Measurements from ENCODE around the gene OSBPL8.

The OSBPL8 gene

DNA sequence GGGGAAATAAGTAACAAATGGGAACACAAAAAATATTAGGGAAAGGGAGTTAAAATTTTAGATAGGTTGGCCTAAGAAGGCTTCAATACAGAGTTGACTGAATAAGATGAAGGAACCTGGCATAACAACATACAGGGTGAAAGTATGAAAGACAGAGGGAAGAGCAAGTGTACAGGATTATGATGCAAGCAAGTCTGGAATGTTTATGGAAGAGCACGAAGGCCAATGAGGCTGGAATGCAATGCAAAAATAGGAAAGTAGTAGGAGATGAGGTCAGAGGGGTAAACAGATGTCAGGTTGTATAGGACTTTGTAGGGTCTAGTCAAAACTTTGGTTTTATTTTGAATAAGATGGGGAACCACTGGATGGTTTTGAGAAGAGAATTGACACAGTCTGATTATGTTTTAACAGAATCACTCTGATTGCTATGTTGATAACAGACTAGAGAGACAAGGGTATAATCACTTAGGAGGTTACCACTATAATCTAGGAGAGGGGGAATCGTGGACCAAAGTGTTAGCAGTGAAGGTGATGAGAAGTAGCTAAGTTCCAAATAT lies 96.8 kb downstream of the OSBPL8 start:
- DNase-seq: no peak

DNA sequence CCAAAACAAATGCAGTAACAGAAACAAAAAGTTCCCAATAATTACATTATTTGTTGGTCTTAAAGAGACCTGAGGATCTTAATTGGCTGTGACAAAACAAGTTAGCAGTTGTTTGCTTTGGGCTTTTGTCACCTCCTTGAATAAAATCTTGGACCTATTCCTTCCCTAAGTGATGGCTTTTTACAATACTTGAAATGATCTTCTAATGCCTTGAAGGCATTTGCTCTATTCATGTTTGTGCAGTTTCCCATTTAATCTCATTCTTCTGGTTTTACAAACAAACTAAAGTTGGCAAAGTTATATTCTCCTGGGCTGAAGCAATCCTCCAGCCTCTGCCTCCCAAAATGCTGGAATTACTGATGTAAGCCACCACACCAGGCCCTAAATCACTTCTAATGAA lies 98.8 kb downstream of the OSBPL8 start:
- no peak for DNase-seq

DNA sequence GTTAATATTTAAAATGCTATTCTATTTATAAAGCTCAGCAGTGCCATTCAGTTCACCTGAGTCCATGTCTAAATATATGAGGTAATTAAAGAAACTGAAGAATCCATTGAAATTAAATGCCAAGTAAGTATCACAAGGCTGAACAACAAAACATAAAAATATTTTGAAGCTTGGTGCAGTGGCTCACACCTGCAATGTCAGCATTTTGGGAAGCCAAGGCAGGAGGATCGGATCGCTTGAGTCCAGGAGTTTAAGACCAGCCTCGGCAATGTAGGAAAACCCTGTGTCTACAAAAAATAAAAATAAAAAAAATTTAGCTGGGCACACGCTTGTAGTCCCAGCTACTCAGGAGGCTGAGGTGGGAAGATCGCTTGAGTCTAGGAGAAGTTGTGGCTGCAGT lies 101.8 kb downstream of the OSBPL8 start:
- DNase-seq: no peak

DNA sequence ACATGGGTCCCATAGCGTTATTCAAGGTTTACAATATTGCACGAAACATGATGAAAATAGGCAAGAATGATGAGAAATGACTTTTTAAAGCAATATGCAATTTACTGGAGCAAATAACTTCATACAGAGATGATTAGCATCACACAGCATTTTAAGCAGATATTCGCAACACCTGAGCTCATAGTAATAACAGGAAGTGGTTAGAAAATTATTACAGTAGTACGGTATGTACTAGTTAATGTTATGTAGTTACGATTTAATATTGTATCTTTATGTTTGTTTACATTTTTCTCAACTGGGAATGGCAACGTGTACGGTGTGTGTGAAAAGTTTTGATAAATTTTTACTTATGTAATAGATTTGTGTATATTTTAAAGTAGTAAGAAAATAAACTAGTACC lies 102.6 kb downstream of the OSBPL8 start:
- no peak for DNase-seq

DNA sequence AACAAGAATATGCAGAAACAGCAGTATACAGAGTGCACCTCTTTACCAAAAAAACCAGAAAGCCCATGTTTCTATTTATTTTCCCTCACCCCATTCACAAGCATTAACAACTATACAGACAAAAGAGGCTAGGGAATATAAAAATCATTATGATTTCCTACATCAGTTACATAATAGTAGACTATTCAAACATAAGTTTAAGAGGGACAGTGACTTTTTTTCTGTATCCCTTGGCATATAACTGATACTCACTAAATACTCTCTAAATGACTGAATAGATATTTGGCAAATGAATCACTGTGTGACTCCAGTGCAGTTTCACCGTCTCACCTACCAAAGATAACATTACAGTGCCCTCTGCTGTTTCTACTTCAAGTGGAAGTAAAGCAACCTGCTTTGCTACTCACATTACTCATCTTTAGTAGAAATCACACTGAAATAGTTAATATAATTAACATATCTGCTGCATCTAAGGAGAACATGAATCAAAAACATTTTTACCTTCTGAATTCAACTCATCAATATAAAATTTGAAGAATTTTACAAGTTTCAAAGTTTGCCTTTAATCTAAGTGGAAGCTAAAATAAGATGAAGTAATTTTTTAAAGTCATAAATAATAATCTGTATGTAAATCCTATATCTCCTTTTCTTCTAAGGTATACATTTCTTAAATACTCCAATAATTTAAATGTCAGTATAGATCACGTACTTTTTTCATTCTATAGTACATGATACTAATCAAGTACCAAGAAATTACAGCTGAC lies 103.8 kb downstream of the OSBPL8 start:
- peak in 1 of 2 donors; percentile 26 for DNase-seq

DNA sequence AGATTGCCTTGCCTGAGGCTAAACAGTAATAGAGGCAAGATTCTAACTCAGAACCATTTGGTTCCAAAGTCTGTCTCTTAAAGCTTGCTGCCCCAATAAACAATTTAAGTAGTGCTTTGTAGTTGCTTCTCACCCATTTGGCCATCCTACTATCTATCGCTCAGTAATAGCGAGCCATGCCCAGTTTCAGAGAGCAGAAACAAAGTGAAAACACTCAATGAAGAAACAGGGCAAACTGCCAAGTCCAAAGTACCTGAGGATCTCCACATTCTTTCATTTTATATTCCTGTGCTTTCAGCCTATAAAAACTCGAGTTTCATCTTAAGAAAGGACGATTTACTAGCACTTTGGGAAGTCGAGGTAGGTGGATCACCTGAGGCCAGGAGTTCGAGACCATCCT lies 108.0 kb downstream of the OSBPL8 start:
- no peak for DNase-seq

DNA sequence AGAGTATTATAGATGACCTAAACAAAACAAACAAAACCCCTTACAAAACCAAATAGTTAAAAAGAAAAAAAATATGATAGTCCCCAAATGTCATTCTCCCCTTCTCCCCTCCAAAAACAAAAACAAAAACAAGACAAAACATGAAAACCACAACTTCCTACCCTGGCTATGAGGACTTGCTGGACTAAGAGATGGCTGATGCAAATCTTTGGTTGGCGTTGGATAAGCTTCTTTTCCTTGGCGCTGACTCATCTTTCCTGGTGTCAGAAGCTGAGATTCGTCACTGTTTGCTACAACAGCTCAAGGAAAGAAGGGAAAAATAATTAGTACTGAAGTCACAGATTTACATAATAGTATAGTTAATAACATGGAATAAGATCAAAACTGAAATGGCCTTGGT lies 108.9 kb downstream of the OSBPL8 start:
- no peak for DNase-seq

DNA sequence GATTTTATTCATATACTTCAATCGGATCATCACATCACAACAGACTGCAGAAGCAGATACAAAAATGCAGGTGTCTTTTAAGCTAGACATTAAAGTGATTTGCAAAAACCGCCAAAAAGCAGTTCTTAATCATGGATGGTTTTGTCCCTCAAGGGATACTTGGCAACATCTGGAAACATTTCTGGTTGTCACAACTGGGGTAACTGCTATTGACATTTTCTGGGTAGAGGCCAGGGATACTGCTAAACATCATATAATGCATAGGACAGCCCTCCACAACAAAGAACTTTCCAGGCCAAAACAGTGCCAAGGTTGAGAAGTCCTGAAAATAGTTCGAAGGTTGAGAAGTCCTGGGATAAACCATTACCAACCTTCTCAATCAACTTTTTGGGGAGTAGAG lies 109.6 kb downstream of the OSBPL8 start:
- DNase-seq: no peak

DNA sequence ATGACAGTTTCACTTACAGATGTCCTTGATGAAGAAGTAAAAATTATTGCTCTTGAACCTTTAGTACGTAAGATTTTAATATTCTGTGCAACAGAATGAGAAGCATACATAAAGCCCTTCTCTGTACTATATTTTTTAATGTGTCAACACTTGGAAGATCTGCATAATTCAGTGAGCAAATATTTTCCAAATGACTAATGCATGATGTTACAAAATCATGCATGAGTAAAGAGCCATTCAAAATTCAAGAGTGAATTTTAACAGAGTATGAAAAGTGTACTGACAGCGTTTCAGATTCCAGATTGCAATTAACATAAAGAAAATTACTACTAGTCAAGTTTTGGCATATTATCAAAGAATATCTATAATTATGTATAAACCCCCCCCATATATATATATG lies 110.0 kb downstream of the OSBPL8 start:
- no peak for DNase-seq

DNA sequence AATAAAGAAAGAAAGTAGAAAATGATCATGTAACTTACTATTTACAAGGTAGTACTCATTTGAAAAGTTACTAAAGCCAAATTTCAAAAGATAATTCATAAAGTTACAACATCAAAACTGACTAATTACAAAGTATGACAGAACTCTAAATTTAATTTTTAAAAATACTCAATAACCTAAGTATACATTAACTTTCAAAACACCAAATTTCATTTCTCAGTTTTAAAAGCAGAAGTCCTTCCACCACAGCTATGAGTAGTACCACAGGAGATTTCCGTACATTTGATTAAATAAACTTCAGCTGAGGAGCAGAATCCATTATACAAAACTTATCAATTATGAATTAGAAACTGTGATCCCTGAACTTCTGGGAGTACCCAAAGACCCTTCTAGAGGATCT lies 110.6 kb downstream of the OSBPL8 start:
- no peak for DNase-seq

DNA sequence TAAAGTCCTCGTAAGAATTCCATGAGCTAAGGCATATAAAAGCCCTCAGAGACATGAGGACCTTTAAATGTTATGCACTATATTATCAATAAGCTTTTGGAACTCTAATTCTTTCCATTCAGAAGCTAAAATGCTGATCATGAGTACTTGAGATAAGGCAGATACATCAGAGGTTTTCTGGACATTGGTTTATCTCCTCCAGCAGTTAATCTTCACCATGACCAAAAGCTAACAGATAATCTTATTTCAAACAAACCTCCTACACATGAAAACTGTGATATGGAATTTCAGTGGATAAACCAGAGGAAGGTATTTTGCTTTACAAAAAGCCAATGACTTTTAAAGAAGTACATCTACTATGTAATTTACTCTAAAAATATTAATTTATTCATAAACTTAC lies 113.5 kb downstream of the OSBPL8 start:
- no peak for DNase-seq

DNA sequence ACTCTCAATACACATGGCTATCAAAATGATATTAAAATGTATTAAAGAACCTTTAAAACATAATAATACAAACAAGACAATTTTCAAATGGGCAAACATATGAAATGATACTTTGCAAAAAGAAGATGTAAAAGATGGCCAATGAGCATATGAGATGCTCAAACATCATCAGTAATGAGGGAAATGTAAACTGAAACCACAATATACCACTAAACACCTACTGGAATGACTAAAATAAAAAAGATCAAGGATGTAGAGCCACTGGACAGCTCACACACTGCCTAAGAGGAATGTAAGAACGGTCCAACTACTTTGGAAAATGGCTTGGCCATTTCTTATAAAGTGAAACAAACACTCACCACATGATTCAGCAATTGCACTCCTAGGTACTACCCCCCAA lies 114.1 kb downstream of the OSBPL8 start:
- no peak for DNase-seq

DNA sequence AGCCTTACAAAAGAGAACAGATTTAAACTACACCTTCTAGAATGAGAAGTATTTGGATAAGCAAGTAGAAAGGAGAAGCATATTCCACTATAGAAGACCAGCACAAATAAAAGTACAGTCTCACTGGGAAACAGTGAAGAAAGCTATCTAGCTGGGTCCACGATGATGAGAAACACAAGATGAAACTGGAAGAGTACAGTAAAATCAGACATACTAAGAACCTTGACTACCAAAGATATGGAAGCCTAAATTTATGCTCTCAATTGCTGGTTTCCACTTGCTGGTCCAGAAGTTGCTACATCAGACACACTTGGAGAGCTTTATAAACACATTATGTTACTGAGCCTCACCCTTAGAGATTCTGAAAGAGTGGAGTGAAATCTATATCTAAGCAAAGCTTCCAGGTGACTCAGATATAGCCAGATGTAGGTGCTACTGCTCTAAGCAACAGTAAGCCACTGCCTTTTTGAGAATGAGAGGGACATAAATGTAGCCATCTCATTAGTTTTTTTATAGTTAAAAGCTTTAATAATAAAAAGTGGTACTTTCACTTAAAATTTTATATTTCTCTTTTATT lies 115.1 kb downstream of the OSBPL8 start:
- no peak for DNase-seq

DNA sequence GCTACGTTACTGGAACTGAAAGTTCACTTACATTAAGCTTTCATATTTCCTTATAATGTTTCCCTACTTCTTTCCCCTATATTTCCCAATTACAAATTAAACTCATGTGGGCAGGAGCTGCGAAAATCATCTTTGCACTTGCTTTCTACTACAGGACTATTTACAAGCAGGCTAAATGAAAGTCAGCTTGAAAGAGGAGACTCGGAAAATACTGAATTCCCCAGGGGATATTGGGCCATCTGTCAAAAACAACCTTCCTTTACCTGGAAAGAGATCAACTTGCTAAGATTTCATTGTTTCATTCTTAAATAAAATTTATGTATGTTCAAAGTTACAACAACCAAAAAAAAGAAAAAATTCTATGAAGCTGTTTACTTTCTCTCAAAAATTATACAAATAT lies 118.6 kb downstream of the OSBPL8 start:
- DNase-seq: no peak

DNA sequence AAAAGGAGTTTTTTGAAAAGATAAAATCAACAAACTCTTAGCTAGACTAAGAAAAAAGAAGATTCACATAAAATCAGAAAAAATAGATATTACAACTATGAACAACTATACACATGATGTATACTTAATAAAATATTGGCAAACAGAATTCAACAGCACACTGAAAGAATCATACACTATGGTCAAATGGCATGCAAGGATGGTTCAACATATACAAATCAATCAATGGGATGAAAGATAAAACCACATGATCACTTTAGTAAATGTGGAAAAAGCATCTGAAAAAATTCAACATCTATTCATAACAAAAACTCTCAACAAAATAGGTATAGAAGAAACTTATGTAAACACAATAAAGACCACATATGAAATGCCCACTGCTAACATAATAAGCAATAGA lies 126.8 kb downstream of the OSBPL8 start:
- DNase-seq: no peak

DNA sequence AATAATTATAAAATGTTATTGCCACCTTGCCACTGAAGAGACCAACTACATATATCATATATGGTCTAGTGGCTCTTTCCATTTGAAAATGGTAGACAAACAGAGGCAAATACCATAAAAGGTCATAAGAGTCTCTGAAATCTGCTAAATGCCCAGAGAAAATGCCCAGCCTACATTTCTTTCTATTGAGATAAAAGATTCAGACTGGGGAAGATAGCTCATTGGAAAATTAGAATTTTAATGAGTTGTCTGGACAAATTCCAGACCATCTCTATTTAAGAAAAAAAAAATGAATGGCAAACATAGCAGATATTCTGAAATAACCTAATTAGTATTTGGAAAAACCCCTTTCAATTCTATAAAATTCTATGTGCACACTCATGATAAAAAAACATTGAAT lies 131.5 kb downstream of the OSBPL8 start:
- DNase-seq: no peak

DNA sequence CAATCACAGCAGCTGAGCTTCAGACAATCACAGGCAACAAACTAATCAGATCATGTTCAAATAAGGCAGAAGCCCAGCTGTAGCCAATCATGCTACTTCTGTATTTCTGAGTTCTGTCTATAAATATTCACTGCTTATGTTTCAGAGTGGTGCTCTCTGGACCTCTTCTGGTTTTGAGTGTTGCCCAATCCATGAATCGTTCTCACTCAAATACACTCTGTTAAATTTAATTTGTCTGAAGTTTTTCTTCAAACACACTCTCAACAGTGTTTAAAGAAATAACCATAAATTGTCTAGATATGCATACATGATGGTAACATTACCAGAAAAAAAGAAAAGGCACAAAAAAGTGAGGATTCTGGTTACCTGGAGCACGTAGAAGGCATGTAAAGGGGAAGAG lies 133.4 kb downstream of the OSBPL8 start:
- DNase-seq: no peak

DNA sequence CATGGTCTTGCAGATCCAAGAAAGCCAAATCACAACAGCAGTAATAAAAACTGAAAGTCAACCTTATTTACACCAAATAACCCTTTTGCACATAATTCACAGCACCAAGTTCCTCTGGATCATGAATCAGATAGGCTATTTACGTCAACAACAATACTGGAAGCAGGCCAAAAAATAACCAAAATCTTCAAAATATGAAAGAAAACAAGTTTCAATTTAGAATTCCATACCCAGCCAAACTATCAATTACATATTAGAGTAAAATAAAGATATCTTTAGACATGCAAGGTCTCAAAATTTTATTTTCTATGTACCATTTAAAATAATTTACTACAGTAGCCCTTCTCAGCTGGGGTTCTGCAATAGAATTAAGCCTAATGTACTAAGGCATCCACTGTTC lies 134.6 kb downstream of the OSBPL8 start:
- DNase-seq: no peak

DNA sequence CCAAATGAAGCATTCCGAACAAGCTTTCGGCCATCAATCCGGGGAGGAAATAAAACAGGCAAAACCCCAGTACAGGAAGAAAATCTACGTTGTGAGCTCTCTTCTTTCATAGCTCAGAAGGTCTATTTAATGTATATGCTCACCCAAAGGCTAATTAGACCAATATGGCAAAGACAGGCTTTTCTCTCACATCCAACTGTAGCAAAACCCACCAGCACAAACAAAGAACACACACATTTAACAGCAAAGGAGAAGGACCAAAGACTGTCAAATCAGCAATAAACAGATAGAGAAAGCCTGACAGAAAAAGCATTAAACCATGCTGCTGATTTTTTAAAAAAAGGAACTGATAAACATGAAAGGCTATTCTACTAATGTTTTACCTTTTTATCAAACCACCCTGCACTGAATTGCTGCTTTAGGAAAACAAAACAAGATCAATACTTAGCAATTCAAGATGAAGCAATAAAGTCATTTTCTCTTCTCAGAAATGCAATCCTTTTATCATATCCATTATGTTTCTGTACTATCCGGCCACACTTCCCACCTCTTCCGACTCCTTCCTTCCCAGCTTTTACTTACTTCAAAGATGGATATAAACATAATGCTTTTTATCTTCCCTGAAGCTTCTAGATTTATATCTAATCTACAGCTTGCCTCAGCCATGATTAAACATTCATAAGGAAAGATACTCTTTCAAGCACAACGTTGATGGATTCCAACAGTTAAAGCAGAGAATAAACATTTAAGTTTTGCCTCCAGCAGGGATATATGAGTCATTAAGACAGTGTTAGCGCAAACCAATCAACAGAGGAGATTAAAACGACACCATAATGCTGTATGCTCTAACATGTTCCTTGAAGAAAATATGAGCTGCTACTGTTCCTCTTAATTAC lies 136.8 kb downstream of the OSBPL8 start:
- no peak for DNase-seq

DNA sequence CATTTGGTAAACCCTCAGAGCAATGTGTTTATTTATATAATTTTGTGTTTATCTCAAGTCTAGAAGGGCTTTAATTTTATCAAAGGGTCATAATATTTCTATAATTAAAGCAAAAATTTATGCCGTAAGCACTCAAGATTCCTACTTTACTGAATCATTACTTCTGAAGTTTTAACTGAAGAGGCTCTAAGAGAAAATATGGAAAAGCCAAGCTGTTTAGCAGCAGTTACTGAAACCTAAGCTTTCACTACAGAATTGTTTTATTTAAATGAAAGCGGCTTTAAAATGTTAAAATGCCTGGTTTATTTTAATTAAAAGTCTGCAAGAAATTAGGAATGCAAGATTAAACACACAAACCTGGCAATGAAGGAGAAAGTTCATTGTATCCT lies 137.4 kb downstream of the OSBPL8 start:
- no peak for DNase-seq

DNA sequence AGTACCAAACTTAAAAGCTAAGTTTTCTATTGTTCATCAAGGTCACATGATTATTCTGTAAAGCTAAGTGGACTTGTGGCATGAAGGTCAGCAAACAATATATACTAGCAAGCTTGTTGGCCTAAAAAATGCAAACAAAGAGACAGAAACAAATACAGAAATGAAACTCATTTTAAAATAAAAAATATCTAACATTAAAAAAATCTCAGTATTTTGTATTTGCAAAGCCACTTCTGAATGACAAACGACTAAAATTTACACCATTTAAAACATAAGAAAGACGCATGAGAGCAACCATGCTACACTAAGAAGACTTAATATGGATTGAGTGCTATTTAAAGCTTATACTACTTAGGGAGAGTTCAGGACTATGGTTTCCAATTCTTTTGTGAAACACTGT lies 138.5 kb downstream of the OSBPL8 start:
- no peak for DNase-seq

DNA sequence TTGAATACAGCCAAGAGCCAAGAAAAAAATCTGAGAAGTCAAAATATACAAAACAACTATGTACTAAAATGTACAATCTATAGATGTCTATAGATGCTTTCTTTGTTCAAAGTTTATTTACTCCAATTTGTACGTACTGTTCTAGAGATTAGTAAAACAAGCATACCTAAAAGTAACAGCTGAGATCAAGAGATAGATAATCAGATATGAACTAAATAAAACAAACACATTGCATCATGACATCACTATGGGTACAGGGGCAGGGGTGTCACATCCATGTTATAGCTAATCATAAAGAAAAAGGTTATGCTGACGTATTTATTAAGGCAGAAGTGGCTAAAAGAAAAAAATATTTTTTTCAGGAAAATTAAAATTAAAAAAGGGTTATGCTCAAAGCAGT lies 139.3 kb downstream of the OSBPL8 start:
- no peak for DNase-seq

DNA sequence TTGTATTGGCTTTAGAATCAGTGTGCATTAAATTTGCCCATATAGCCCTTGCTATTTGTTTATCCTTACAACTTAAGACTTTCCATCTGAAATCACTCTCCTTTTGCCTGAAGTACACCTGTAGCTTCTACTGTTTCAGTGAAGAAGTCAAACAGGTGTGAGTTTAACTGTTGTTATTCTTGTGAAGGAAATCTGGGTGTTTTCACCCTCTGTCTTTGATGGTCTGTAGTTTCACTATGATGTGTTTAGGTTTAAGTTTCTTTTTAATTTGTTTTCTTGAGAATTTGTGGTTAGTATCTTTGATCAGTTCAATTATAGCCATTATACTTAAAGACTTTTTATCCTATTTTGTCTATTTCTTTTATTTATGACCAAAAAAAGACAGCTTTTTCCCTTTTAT lies 142.5 kb downstream of the OSBPL8 start:
- DNase-seq: no peak

DNA sequence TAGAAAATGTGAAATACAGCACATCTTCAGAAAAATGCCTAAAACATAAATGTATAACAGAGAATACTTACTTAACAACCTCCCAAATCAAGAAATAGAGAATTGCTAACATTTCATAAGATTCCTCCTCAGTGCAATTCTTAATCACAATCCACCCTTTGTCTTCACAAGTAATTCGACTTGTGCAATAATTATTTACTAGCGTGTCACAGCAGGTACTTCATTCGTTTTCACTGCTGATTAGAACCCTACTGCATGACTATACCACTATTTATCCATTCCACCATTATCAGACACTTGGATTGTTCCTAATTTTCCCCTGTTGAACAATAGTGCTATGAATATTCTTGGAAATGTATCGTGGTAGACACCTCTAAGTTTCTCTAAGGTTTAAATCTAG lies 146.4 kb downstream of the OSBPL8 start:
- DNase-seq: no peak
